Adrenal gland (tissue), 5 donors: Measurements from ENCODE around the gene TPRX1.

Experiments
- POLR2A ChIP-seq, 2 donors: fragments of 450-650 bp; IDR thresholded peaks; one replicate each; pipeline ENCODE4 v1.6.1; 2017; ENCODE audit warnings: antibody characterized with exemption in 2 of 2, mild to moderate bottlenecking in 2 of 2, moderate library complexity in 1 of 2
- TF ChIP-seq, protein P1 (sequence below), 6 experiments: fragments of 450-650 bp in 4 of 6; fragments of 200-600 bp in 2 of 6; sonication (generic) in 1 of 6; IDR thresholded peaks; 1 replicate in 5 of 6; 2 replicates in 1 of 6; pipeline versions ENCODE4 v1.5.1 to v1.8.0; 2016 to 2021; ENCODE audit warnings: antibody characterized with exemption in 6 of 6, mild to moderate bottlenecking in 2 of 6, moderate library complexity in 1 of 6
- donor health status: DM: no; HTN: no; CAD: no.

DNA sequence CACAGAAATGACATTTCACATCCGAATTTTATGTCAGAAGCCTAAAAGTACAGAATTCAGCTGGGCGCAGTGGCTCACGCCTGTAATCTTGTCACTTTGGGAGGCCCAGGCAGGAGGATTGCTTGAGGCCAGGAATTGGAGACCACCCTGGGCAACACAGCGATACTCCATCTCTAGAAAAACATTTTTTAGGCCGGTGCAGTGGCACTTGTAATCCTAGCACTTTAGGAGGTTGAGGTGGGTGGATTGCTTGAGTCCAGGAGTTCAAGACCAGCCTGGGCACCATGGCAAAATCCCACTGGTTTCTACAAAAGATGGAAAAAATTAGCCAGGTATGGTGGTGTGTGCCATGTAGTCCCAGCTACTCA lies 43.7 kb downstream of the TPRX1 start:
- TF ChIP-seq, protein P1, sequence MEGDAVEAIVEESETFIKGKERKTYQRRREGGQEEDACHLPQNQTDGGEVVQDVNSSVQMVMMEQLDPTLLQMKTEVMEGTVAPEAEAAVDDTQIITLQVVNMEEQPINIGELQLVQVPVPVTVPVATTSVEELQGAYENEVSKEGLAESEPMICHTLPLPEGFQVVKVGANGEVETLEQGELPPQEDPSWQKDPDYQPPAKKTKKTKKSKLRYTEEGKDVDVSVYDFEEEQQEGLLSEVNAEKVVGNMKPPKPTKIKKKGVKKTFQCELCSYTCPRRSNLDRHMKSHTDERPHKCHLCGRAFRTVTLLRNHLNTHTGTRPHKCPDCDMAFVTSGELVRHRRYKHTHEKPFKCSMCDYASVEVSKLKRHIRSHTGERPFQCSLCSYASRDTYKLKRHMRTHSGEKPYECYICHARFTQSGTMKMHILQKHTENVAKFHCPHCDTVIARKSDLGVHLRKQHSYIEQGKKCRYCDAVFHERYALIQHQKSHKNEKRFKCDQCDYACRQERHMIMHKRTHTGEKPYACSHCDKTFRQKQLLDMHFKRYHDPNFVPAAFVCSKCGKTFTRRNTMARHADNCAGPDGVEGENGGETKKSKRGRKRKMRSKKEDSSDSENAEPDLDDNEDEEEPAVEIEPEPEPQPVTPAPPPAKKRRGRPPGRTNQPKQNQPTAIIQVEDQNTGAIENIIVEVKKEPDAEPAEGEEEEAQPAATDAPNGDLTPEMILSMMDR (IDR thresholded peaks at IDR 0.05): no peak
- no peak for TF ChIP-seq POLR2A (IDR thresholded peaks at IDR 0.05)
